Upper lobe of left lung (tissue), 4 donors: Measurements from ENCODE around the gene LHX4.

Experiments
- EP300 ChIP-seq, 4 donors: sonication (generic); formaldehyde crosslinking; IDR thresholded peaks; one replicate each; pipeline ENCODE4 v1.5.1; 2017; ENCODE audit warnings: antibody characterized with exemption in 4 of 4, control low read depth in 2 of 4
- POLR2A ChIP-seq, 4 donors: fragments of 450-650 bp; IDR thresholded peaks; one replicate each; pipeline ENCODE4 v1.5.1; 2016 to 2017; ENCODE audit warnings: antibody characterized with exemption in 4 of 4, mild to moderate bottlenecking in 2 of 4
- POLR2AphosphoS5 ChIP-seq, 2 donors: sonication (generic); formaldehyde crosslinking; IDR thresholded peaks; one replicate each; pipeline ENCODE4 v1.5.1; 2017; ENCODE audit warnings: antibody characterized with exemption in 2 of 2
- TF ChIP-seq, protein P1 (sequence below), 6 experiments: fragments of 450-650 bp in 4 of 6; fragments of 200-600 bp in 2 of 6; sonication (generic) in 2 of 6; IDR thresholded peaks; one replicate each; pipeline ENCODE4 v1.5.1; 2016 to 2019; ENCODE audit warnings: antibody characterized with exemption in 6 of 6

- TF ChIP-seq, protein P1, sequence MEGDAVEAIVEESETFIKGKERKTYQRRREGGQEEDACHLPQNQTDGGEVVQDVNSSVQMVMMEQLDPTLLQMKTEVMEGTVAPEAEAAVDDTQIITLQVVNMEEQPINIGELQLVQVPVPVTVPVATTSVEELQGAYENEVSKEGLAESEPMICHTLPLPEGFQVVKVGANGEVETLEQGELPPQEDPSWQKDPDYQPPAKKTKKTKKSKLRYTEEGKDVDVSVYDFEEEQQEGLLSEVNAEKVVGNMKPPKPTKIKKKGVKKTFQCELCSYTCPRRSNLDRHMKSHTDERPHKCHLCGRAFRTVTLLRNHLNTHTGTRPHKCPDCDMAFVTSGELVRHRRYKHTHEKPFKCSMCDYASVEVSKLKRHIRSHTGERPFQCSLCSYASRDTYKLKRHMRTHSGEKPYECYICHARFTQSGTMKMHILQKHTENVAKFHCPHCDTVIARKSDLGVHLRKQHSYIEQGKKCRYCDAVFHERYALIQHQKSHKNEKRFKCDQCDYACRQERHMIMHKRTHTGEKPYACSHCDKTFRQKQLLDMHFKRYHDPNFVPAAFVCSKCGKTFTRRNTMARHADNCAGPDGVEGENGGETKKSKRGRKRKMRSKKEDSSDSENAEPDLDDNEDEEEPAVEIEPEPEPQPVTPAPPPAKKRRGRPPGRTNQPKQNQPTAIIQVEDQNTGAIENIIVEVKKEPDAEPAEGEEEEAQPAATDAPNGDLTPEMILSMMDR (IDR thresholded peaks at IDR 0.05) = no peak
- no peak for TF ChIP-seq POLR2AphosphoS5 (IDR thresholded peaks at IDR 0.05)
- TF ChIP-seq POLR2A (IDR thresholded peaks at IDR 0.05) = no peak
- no peak for TF ChIP-seq EP300 (IDR thresholded peaks at IDR 0.05)
These were observed 34.1 kb upstream of the LHX4 start for GRCh38 chr1:180195916-180196315.
